Measurements from ENCODE around the gene HSPA9. TPM values are rescaled to one million over a fixed set of nuclear protein-coding genes. Genes with fewer than 3 reads are reported as not detected.

Gene HSPA9
- total RNA-seq: 201 and 290 TPM in 2 replicates

GRCh38 chr5:138575194-138576015 lies at the start of gene HSPA9:
Gene HSPA9, minus strand, starts transcription at chr5:138575401. Its CDS starts 83 bp downstream, at chr5:138575318.

GRCh38 chr5:138542956-138543729 lies 32.1 kb downstream of the HSPA9 start, which contains the start of gene ETF1:
Gene ETF1, minus strand, starts transcription at chr5:138543236. Its CDS starts 318 bp downstream, at chr5:138542918.

Other genes starting within 250 kb of the HSPA9 start
- 0.12 TPM in 1 of 2 replicates, not detected in the other for gene CDC25C, start 243.6 kb downstream of the HSPA9 start, total RNA-seq
- 23.8 and 24.7 TPM in 2 replicates for gene FAM53C, start 237.1 kb downstream of the HSPA9 start, total RNA-seq
- gene KDM3B, start 222.7 kb downstream of the HSPA9 start, total RNA-seq: 19.0 and 27.5 TPM in 2 replicates
- gene REEP2, start 136.3 kb downstream of the HSPA9 start, total RNA-seq: 4.8 and 5.4 TPM in 2 replicates
- gene EGR1, start 109.9 kb downstream of the HSPA9 start, total RNA-seq: 54.5 and 62.2 TPM in 2 replicates
- gene ETF1, start 32.2 kb downstream of the HSPA9 start, total RNA-seq: 59.1 and 68.1 TPM in 2 replicates
- 170 and 260 TPM in 2 replicates for gene CTNNA1, start 178.0 kb upstream of the HSPA9 start, total RNA-seq